ENCODE measurements around the gene LVRN. TPM values are rescaled to one million over a fixed set of nuclear protein-coding genes. Genes with fewer than 3 reads are reported as not detected.

Gene LVRN
- total and polyA plus RNA-seq, 2 donors (not counting 3 experiments of a cell fraction or from before 2014, with no cell fraction given) = 0.11 to 0.38 TPM

- POLR2A ChIA-PET = no interaction called here
- dilution Hi-C loops (cut with MboI; ENCODE audit: extremely low pct_ligation_motif_present, low sequenced_read_pairs) = no loop called here
- CTCF ChIA-PET = interaction anchor here (1.0 to 1.5 kb wide), 3 partner anchors 10 to 171 kb away, joined by 3 to 10 read pairs (median 4); no protein-coding TSS in a partner anchor
These were observed 96.2 kb downstream of the LVRN start for GRCh38 chr5:116058346-116058936.

More at GRCh38 chr5:116058346-116058936, 96.2 kb downstream of the LVRN start:
- no peak for TF ChIP-seq MYC (IDR thresholded peaks at IDR 0.05; ENCODE audit: low read depth, low read length)
- TF ChIP-seq POLR2AphosphoS5 (IDR thresholded peaks at IDR 0.05; ENCODE audit: insufficient read depth, low read depth, low read length) = no peak
- TF ChIP-seq CTCF (IDR thresholded peaks at IDR 0.05; ENCODE audit: extremely low read depth in 1 of 2, insufficient read depth in 1 of 2, low read depth in 1 of 2, low read length in 2 of 2) = no peak
- no peak for TF ChIP-seq FOS (IDR thresholded peaks at IDR 0.05; ENCODE audit: borderline replicate concordance, insufficient read depth, low read length)
- no peak for TF ChIP-seq JUN (IDR thresholded peaks at IDR 0.05; ENCODE audit: borderline replicate concordance, insufficient read depth, insufficient read length, low read depth)
- TF ChIP-seq EZH2 (IDR thresholded peaks at IDR 0.05; ENCODE audit: borderline replicate concordance, low read depth, low read length, severe bottlenecking) = no peak
- no peak for TF ChIP-seq GATA2 (IDR thresholded peaks at IDR 0.05; ENCODE audit: insufficient read depth, insufficient read length, low read depth, low read length)
- TF ChIP-seq MAX (IDR thresholded peaks at IDR 0.05; ENCODE audit: insufficient read depth, insufficient read length) = no peak
- TF ChIP-seq POLR2A (IDR thresholded peaks at IDR 0.05; ENCODE audit: low read depth, low read length) = no peak
- intact Hi-C loops (cut with micrococcal nuclease) = no loop called here
- DNase-seq (ENCODE audit: low read depth, low spot score) (no peak), FAIRE-seq (no peak)
- no peak overlapping the region for H3K27ac ChIP-seq (ENCODE audit: insufficient read depth, low read depth, low read length)
- H3K9me1 ChIP-seq (replicated peaks; ENCODE audit: control insufficient read depth, extremely low read depth, insufficient read depth, low read length) = no peaks in the 10 kb centered on the region
- H3K27me3 ChIP-seq (ENCODE audit: control insufficient read depth in 2 of 2, insufficient read depth in 2 of 2, low read length in 2 of 2) = peaks cover 6 to 15% of the 10 kb centered on the region in 2 experiments
- no peak overlapping the region for H2AFZ ChIP-seq (ENCODE audit: low read depth, low read length)
- no peaks in the 10 kb centered on the region for H3K9me3 ChIP-seq (replicated peaks; ENCODE audit: control insufficient read depth, insufficient read depth, low read length)
- no peaks in the 10 kb centered on the region for H3K36me3 ChIP-seq (ENCODE audit: control insufficient read depth in 2 of 2, extremely low read depth in 1 of 2, insufficient read depth in 2 of 2, low read length in 2 of 2)
- no peaks in the 10 kb centered on the region for H3K79me2 ChIP-seq (ENCODE audit: control insufficient read depth, insufficient read depth, low read length)
- H3K4me3 ChIP-seq (replicated peaks in 1 of 3; ENCODE audit: insufficient read depth in 1 of 3, low read depth in 1 of 3, low read length in 3 of 3) = no peak overlapping the region
- no peak overlapping the region for H3K4me2 ChIP-seq (ENCODE audit: insufficient read depth, low read length)
- H3K9ac ChIP-seq (replicated peaks; ENCODE audit: extremely low read depth, insufficient read depth, low read length) = no peak overlapping the region
- no peaks in the 10 kb centered on the region for H4K20me1 ChIP-seq (replicated peaks; ENCODE audit: control insufficient read depth, extremely low read depth, insufficient read depth, low read length)
- no peaks in the 10 kb centered on the region for H3K4me1 ChIP-seq (ENCODE audit: control insufficient read depth, extremely low read depth, insufficient read depth, low read length)
- no TSS peak for BruUV-seq (replicated peaks)
